Measurements from ENCODE around the gene GP1BA.

Gene GP1BA

GRCh38 chr17:4973256-4974114 is 41.4 kb downstream of the GP1BA start:
- DNase-seq (ENCODE audit: low read depth, low spot score): no peak

GRCh38 chr17:4974115-4974670 is 42.1 kb downstream of the GP1BA start:
- DNase-seq (ENCODE audit: low read depth, low spot score): no peak

- DNase-seq (ENCODE audit: low read depth, low spot score): no peak
These were observed 46.6 kb downstream of the GP1BA start for GRCh38 chr17:4978726-4979125.

GRCh38 chr17:4980644-4981216 is 48.7 kb downstream of the GP1BA start:
- DNase-seq (ENCODE audit: low read depth, low spot score): no peak

GRCh38 chr17:4982305-4982704 is 50.2 kb downstream of the GP1BA start:
- no peak for DNase-seq (ENCODE audit: low read depth, low spot score)
